MCF 10A (cell line): ENCODE results near the gene ERBIN. TPM values are rescaled to one million over a fixed set of nuclear protein-coding genes. Genes with fewer than 3 reads are reported as not detected.

Source experiments
- BruUV-seq: library from RNA; stranded (reverse); fragments of 400-500 nt; replicated peaks from 2 replicates; lab custom pipeline; 2021; lab: Mats Ljungman, UMichigan
- CTCF ChIA-PET: fragments of 300-600 bp; sonication (Branson Sonifier 250); formaldehyde crosslinking; extraction: SDS; loops from one replicate; lab custom pipeline; 2021; ENCODE audit warnings: antibody characterized with exemption, inconsistent platforms; lab: Yijun Ruan, JAX
- POLR2A ChIA-PET: fragments of 300-600, 350-650 bp; sonication (Branson Sonifier 250); formaldehyde crosslinking; extraction: SDS; loops from one replicate; lab custom pipeline; 2020; ENCODE audit warnings: antibody characterized with exemption, inconsistent platforms; lab: Yijun Ruan, JAX
- DNase-seq: peaks from one replicate; pipeline ENCODE4 v3.0.0-alpha.2; 2018; ENCODE audit not compliant: unreplicated experiment
- H3K27ac Mint-ChIP-seq: one replicate; pipeline ENCODE4 v1.8.0; 2022; ENCODE audit warnings: mild to moderate bottlenecking, low read depth, mixed read lengths; ENCODE audit not compliant: unreplicated experiment
- H3K27me3 Mint-ChIP-seq: one replicate; pipeline ENCODE4 v1.8.0; 2022; ENCODE audit warnings: mixed read lengths; ENCODE audit not compliant: insufficient read depth, unreplicated experiment
- H3K36me3 Mint-ChIP-seq: one replicate; pipeline ENCODE4 v1.8.0; 2022; ENCODE audit warnings: mild to moderate bottlenecking, moderate library complexity, mixed read lengths; ENCODE audit not compliant: insufficient read depth, unreplicated experiment
- H3K4me1 Mint-ChIP-seq: one replicate; pipeline ENCODE4 v1.8.0; 2022; ENCODE audit warnings: mixed read lengths; ENCODE audit not compliant: insufficient read depth, unreplicated experiment
- H3K4me3 Mint-ChIP-seq: one replicate; pipeline ENCODE4 v1.8.0; 2022; ENCODE audit warnings: mild to moderate bottlenecking, moderate library complexity, mixed read lengths; ENCODE audit not compliant: unreplicated experiment
- H3K9me3 Mint-ChIP-seq: one replicate; pipeline ENCODE4 v1.8.0; 2022; ENCODE audit warnings: mixed read lengths; ENCODE audit not compliant: unreplicated experiment
- intact Hi-C: fragments of 100-400 bp; cut with micrococcal nuclease; formaldehyde crosslinking; loops from 2 replicates; pipeline ENCODE4 v1.14.1; 2022
- total RNA-seq: library from RNA; stranded (reverse); gene quantifications from 2 replicates; pipeline ENCODE4 v1.2.3, GENCODE V29; 2022
- TF ChIP-seq, protein P1 (sequence below): fragments of 200-600 bp; IDR thresholded peaks from one replicate; pipeline ENCODE4 v1.8.0; 2022; ENCODE audit warnings: antibody characterized with exemption, mild to moderate bottlenecking; ENCODE audit not compliant: unreplicated experiment

ERBIN gene
- total RNA-seq, 1 experiment from 2014 or later: 71.3 TPM

DNA sequence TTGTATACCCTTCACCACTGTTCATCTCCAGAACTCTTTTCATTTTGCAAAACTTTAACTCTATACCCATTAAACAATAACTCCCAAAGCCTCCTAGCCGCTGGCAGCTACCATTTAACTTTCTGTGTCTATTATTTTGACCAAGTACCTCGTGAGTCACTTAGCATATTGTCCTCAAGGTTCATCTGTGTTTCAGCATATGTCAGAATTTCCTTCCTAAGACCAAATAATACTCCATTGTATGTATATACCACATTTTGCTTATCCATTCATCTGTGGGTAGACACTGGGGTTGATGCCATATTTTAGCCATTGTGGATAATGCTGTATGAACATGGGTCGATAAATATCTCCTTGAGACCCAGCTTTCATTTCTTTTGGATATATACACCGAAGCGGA lies 17.4 kb downstream of the ERBIN start:
- H3K4me3 Mint-ChIP-seq: no peak overlapping the region
- BruUV-seq: no TSS peak
- ChIA-PET CTCF (interaction anchor here (0.6 to 0.7 kb wide), 3 partner anchors 52 to 1132 kb away, joined by 3 read pairs; no protein-coding TSS in a partner anchor), POLR2A (interaction anchor here (1.0 to 2.3 kb wide), 2 partner anchors 10 to 15 kb away, joined by 3 to 17 read pairs; no protein-coding TSS in a partner anchor)
- no peak overlapping the region for H3K27ac Mint-ChIP-seq
- intact Hi-C loops: no loop called here
- H3K4me1 Mint-ChIP-seq: no peaks in the 10 kb centered on the region
- no peaks in the 10 kb centered on the region for H3K27me3 Mint-ChIP-seq
- peaks cover 17% of the 10 kb centered on the region for H3K36me3 Mint-ChIP-seq
- no peaks in the 10 kb centered on the region for H3K9me3 Mint-ChIP-seq
- TF ChIP-seq, protein P1, sequence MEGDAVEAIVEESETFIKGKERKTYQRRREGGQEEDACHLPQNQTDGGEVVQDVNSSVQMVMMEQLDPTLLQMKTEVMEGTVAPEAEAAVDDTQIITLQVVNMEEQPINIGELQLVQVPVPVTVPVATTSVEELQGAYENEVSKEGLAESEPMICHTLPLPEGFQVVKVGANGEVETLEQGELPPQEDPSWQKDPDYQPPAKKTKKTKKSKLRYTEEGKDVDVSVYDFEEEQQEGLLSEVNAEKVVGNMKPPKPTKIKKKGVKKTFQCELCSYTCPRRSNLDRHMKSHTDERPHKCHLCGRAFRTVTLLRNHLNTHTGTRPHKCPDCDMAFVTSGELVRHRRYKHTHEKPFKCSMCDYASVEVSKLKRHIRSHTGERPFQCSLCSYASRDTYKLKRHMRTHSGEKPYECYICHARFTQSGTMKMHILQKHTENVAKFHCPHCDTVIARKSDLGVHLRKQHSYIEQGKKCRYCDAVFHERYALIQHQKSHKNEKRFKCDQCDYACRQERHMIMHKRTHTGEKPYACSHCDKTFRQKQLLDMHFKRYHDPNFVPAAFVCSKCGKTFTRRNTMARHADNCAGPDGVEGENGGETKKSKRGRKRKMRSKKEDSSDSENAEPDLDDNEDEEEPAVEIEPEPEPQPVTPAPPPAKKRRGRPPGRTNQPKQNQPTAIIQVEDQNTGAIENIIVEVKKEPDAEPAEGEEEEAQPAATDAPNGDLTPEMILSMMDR: no peak
- no peak for DNase-seq

DNA sequence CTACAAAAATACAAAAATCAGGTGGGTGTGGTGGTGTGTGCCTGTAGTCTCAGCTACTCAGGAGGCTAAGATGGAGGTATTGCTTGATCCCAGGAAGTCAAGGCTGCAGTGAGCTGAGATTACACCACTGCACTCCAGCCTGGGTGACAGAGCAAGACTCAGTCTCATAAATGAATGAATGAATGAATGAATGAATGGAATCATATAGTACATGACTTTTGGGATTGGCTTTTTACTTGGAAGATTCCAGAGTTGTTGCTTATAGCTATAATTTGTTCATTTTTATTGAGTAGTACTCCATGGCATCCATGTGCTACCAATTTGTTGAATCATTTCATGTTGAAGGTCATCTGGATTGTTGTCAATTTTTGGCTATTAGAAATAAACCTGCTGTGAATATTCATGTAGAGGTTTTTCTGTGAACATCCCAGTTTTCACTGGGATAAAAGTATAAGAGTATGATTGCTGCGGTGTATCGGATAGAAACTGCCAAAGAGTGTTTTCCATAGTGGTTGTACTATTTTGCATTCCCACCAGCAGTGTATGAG lies 19.9 kb downstream of the ERBIN start:
- Mint-ChIP-seq H3K9me3 (no peaks in the 10 kb centered on the region), H3K27me3 (no peaks in the 10 kb centered on the region), H3K36me3 (peaks cover 12% of the 10 kb centered on the region), H3K27ac (no peak overlapping the region), H3K4me1 (no peaks in the 10 kb centered on the region), H3K4me3 (no peak overlapping the region)
- intact Hi-C loops: no loop called here
- ChIA-PET CTCF (interaction anchor here (0.8 to 1.0 kb wide), 2 partner anchors 9 to 138 kb away, joined by 3 read pairs; no protein-coding TSS in a partner anchor), POLR2A (interaction anchor here (1.0 to 3.1 kb wide), 2 partner anchors 18 to 225 kb away, joined by 3 to 10 read pairs; no protein-coding TSS in a partner anchor)
- BruUV-seq: no TSS peak
- no peak for DNase-seq
- TF ChIP-seq, protein P1: no peak

DNA sequence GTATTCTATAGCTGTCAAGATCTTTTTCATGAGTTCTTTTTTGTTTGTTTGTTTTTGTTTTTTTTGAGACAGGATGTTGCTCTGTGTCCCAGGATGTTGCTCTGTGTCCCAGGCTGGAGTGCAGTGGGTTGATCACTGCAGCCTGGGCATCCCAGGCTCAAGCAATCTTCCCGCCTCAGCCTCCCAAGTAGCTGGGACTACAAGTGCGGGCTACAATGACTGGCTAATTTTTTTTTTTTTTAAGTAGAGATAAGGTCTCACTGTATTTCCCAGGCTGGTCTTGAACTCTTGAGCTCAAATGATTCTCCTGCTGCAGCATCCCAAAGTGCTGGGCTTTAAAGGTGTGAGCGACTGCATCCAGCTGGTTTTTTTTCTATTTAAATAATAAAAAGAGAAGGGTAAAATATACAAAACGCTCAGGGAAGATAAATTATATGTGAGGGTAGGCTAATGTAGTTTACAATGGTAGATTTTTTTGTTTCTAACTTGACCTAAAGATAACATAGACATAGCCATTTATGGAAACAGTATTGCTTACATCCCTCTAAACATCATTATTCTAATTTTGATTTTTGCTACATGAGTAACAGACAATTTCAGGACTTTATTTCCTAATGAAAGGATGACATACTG lies 21.9 kb downstream of the ERBIN start:
- TF ChIP-seq, protein P1: no peak
- DNase-seq: no peak
- Mint-ChIP-seq H3K27ac (no peak overlapping the region), H3K27me3 (no peaks in the 10 kb centered on the region), H3K4me1 (no peaks in the 10 kb centered on the region), H3K36me3 (no peaks in the 10 kb centered on the region), H3K4me3 (no peak overlapping the region), H3K9me3 (no peaks in the 10 kb centered on the region)
- POLR2A ChIA-PET: interaction anchor here (0.6 to 3.1 kb wide), 2 partner anchors 20 to 44 kb away, joined by 4 to 10 read pairs; no protein-coding TSS in a partner anchor
- CTCF ChIA-PET: interaction anchor here (0.6 to 1.1 kb wide), 5 partner anchors 17 to 802 kb away, joined by 3 to 8 read pairs (median 5); no protein-coding TSS in a partner anchor
- BruUV-seq: no TSS peak
- intact Hi-C loops: no loop called here

DNA sequence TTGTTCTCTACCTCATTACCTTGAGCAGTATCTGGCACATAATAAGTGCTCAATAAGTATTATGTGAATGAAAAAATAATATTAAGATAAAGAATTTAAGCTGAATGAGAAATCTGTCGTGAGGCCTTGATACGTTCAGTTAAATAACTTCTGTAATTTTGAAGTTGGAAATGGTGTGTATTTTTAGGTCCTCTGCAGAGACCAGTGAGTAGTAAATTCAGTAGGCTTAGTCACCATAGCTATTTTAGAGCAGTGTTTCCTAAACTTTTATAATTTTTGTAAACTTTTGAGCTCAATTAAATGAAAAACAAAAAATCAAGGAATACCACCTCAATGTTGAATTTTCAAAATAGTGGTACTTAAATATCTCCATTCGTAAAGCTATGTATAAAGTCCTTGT lies 25.0 kb downstream of the ERBIN start:
- no peaks in the 10 kb centered on the region for H3K27me3 Mint-ChIP-seq
- intact Hi-C loops: no loop called here
- no peaks in the 10 kb centered on the region for H3K9me3 Mint-ChIP-seq
- BruUV-seq: no TSS peak
- H3K4me1 Mint-ChIP-seq: peaks cover 9% of the 10 kb centered on the region
- CTCF ChIA-PET: interaction anchor here (0.6 to 1.1 kb wide), 3 partner anchors 9 to 221 kb away, joined by 3 read pairs; no protein-coding TSS in a partner anchor
- TF ChIP-seq, protein P1: no peak
- no peak overlapping the region for H3K27ac Mint-ChIP-seq
- no peak for DNase-seq
- H3K36me3 Mint-ChIP-seq: no peaks in the 10 kb centered on the region
- H3K4me3 Mint-ChIP-seq: no peak overlapping the region
- POLR2A ChIA-PET: interaction anchor here (2.2 kb wide), 1 partner anchor 10 kb away, joined by 6 read pairs; no protein-coding TSS in a partner anchor
